Activated T-cell treated with anti-CD3 and anti-CD28 coated beads, Interleukin-2, amount 50 U/mL, for 24 hours (primary cell): ENCODE measurements around the gene GALNT9.
"Not testable (repeated sequence)": the region's sequence is repeated elsewhere in the genome, so short reads cannot be mapped to it uniquely, and the experiment has no call there.

Source experiments
- DNase-seq: peaks from one replicate; pipeline ENCODE4 v3.0.0-alpha.2; 2020
- H3K27ac Mint-ChIP-seq: 2 replicates; pipeline ENCODE4 v1.8.0; 2020; ENCODE audit warnings: mild to moderate bottlenecking, mixed read lengths
- H3K27me3 Mint-ChIP-seq: 2 replicates; pipeline ENCODE4 v1.8.0; 2020; ENCODE audit warnings: mixed read lengths
- H3K36me3 Mint-ChIP-seq: 2 replicates; pipeline ENCODE4 v1.8.0; 2020; ENCODE audit warnings: low read depth, mixed read lengths
- H3K4me1 Mint-ChIP-seq: 2 replicates; pipeline ENCODE4 v1.8.0; 2020; ENCODE audit warnings: low read depth, mixed read lengths
- H3K4me3 Mint-ChIP-seq: 2 replicates; pipeline ENCODE4 v1.8.0; 2020; ENCODE audit warnings: mild to moderate bottlenecking, moderate library complexity, mixed read lengths
- H3K9me3 Mint-ChIP-seq: 2 replicates; pipeline ENCODE4 v1.8.0; 2020; ENCODE audit warnings: mixed read lengths

Gene GALNT9

GRCh38 chr12:132362996-132363660 lies 33.7 kb upstream of the GALNT9 start:
- no peak overlapping the region for H3K27ac Mint-ChIP-seq
- no peak overlapping the region for H3K4me3 Mint-ChIP-seq
- peaks cover 3% of the 10 kb centered on the region for H3K9me3 Mint-ChIP-seq
- no peaks in the 10 kb centered on the region for H3K4me1 Mint-ChIP-seq
- no peaks in the 10 kb centered on the region for H3K36me3 Mint-ChIP-seq
- no peaks in the 10 kb centered on the region for H3K27me3 Mint-ChIP-seq
- DNase-seq, result no peak

GRCh38 chr12:132360906-132361777 lies 31.8 kb upstream of the GALNT9 start:
- no peak overlapping the region for H3K27ac Mint-ChIP-seq
- peaks cover 4% of the 10 kb centered on the region for H3K27me3 Mint-ChIP-seq
- DNase-seq, result no peak
- H3K4me3 Mint-ChIP-seq, result no peak overlapping the region
- no peaks in the 10 kb centered on the region for H3K4me1 Mint-ChIP-seq
- no peaks in the 10 kb centered on the region for H3K36me3 Mint-ChIP-seq
- H3K9me3 Mint-ChIP-seq, result peaks cover 3% of the 10 kb centered on the region

GRCh38 chr12:132360410-132360809 lies 31.0 kb upstream of the GALNT9 start:
- Mint-ChIP-seq H3K36me3 (no peaks in the 10 kb centered on the region), H3K27me3 (peaks cover 9% of the 10 kb centered on the region), H3K27ac (no peak overlapping the region), H3K4me1 (no peaks in the 10 kb centered on the region), H3K9me3 (peaks cover 3% of the 10 kb centered on the region), H3K4me3 (no peak overlapping the region)
- DNase-seq, result no peak

- Mint-ChIP-seq H3K9me3 (peaks cover 3% of the 10 kb centered on the region), H3K36me3 (no peaks in the 10 kb centered on the region), H3K4me3 (no peak overlapping the region), H3K27me3 (peaks cover 9% of the 10 kb centered on the region), H3K4me1 (no peaks in the 10 kb centered on the region), H3K27ac (no peak overlapping the region)
- DNase-seq, result no peak
Measured at GRCh38 chr12:132359971-132360370, 30.6 kb upstream of the GALNT9 start.

GRCh38 chr12:132359551-132359950 lies 30.2 kb upstream of the GALNT9 start:
- no peak overlapping the region for H3K4me3 Mint-ChIP-seq
- H3K36me3 Mint-ChIP-seq, result no peaks in the 10 kb centered on the region
- peaks cover 9% of the 10 kb centered on the region for H3K27me3 Mint-ChIP-seq
- DNase-seq, result no peak
- H3K9me3 Mint-ChIP-seq, result peaks cover 3% of the 10 kb centered on the region
- H3K27ac Mint-ChIP-seq, result no peak overlapping the region
- H3K4me1 Mint-ChIP-seq, result no peaks in the 10 kb centered on the region

GRCh38 chr12:132358241-132359225 lies 29.1 kb upstream of the GALNT9 start:
- H3K4me3 Mint-ChIP-seq, H3K36me3 Mint-ChIP-seq, DNase-seq, H3K27ac Mint-ChIP-seq, H3K4me1 Mint-ChIP-seq, H3K9me3 Mint-ChIP-seq: not testable (repeated sequence)
- peaks cover 19% of the 10 kb centered on the region for H3K27me3 Mint-ChIP-seq

GRCh38 chr12:132357623-132358186 lies 28.3 kb upstream of the GALNT9 start:
- Mint-ChIP-seq H3K4me3 (no peak overlapping the region), H3K27me3 (peaks cover 20% of the 10 kb centered on the region), H3K4me1 (no peaks in the 10 kb centered on the region), H3K36me3 (no peaks in the 10 kb centered on the region), H3K9me3 (peaks cover 3% of the 10 kb centered on the region), H3K27ac (no peak overlapping the region)
- no peak for DNase-seq

GRCh38 chr12:132356691-132357622 lies 27.6 kb upstream of the GALNT9 start:
- no peak for DNase-seq
- H3K9me3 Mint-ChIP-seq, result peaks cover 3% of the 10 kb centered on the region
- no peaks in the 10 kb centered on the region for H3K4me1 Mint-ChIP-seq
- no peak overlapping the region for H3K27ac Mint-ChIP-seq
- H3K27me3 Mint-ChIP-seq, result peaks cover 20% of the 10 kb centered on the region
- H3K36me3 Mint-ChIP-seq, result no peaks in the 10 kb centered on the region
- no peak overlapping the region for H3K4me3 Mint-ChIP-seq

- no peak for DNase-seq
- Mint-ChIP-seq H3K4me3 (no peak overlapping the region), H3K27me3 (peaks cover 20% of the 10 kb centered on the region), H3K27ac (no peak overlapping the region), H3K4me1 (no peaks in the 10 kb centered on the region), H3K36me3 (no peaks in the 10 kb centered on the region), H3K9me3 (peaks cover 3% of the 10 kb centered on the region)
Measured at GRCh38 chr12:132355742-132356681, 26.6 kb upstream of the GALNT9 start.

GRCh38 chr12:132354982-132355680 lies 25.7 kb upstream of the GALNT9 start:
- Mint-ChIP-seq H3K9me3 (peaks cover 3% of the 10 kb centered on the region), H3K4me3 (no peak overlapping the region), H3K36me3 (no peaks in the 10 kb centered on the region), H3K27ac (no peak overlapping the region), H3K27me3 (peaks cover 20% of the 10 kb centered on the region), H3K4me1 (no peaks in the 10 kb centered on the region)
- no peak for DNase-seq

GRCh38 chr12:132354211-132354981 lies 25.0 kb upstream of the GALNT9 start:
- no peaks in the 10 kb centered on the region for H3K9me3 Mint-ChIP-seq
- H3K27me3 Mint-ChIP-seq, result peaks cover 20% of the 10 kb centered on the region

More at GRCh38 chr12:132354211-132354981, 25.0 kb upstream of the GALNT9 start:
- H3K27ac Mint-ChIP-seq, result no peak overlapping the region
- H3K4me3 Mint-ChIP-seq, result no peak overlapping the region
- no peaks in the 10 kb centered on the region for H3K36me3 Mint-ChIP-seq
- H3K4me1 Mint-ChIP-seq, result no peaks in the 10 kb centered on the region
- DNase-seq, result no peak
